Esophagus muscularis mucosa (tissue), 4 donors: Measurements from ENCODE around the gene PROS1. TPM values are rescaled to one million over a fixed set of nuclear protein-coding genes. Genes with fewer than 3 reads are reported as not detected.

Experiments used
- DNase-seq: peaks from one replicate; pipeline ENCODE4 v3.0.0-alpha.2; 2017; ENCODE audit errors: extremely low spot score
- H3K27ac ChIP-seq, 4 donors: fragments of 200-600 bp; sonication (generic); replicated peaks in 1 of 4; 1 replicate in 3 of 4; 2 replicates in 1 of 4; pipeline ENCODE4 v1.5.1; 2016 to 2019; ENCODE audit warnings: mild to moderate bottlenecking in 1 of 4
- H3K27me3 ChIP-seq, 4 donors: fragments of 200-600 bp; sonication (generic); one replicate each; pipeline versions ENCODE4 v1.5.1 to v1.6.0; 2016 to 2019
- H3K36me3 ChIP-seq, 4 donors: fragments of 200-600 bp; sonication (generic); one replicate each; pipeline ENCODE4 v1.5.1; 2016 to 2019
- H3K4me1 ChIP-seq, 4 donors: fragments of 200-600 bp; sonication (generic); one replicate each; pipeline ENCODE4 v1.5.1; 2016 to 2019
- H3K4me3 ChIP-seq, 4 donors: fragments of 200-600 bp; sonication (generic); 1 replicate in 2 of 4; 2 replicates in 2 of 4; pipeline ENCODE4 v1.5.1; 2016 to 2019; ENCODE audit warnings: mild to moderate bottlenecking in 4 of 4, moderate library complexity in 1 of 4
- H3K9me3 ChIP-seq, 4 donors: fragments of 200-600 bp; sonication (generic); 1 replicate in 3 of 4; 2 replicates in 1 of 4; pipeline ENCODE4 v1.5.1; 2016 to 2019
- EP300 ChIP-seq: sonication (generic); formaldehyde crosslinking; IDR thresholded peaks from one replicate; pipeline ENCODE4 v1.6.1; 2017; ENCODE audit warnings: antibody characterized with exemption
- POLR2A ChIP-seq: fragments of 450-650 bp; IDR thresholded peaks from one replicate; pipeline ENCODE4 v1.6.1; 2017; ENCODE audit warnings: antibody characterized with exemption, moderate library complexity, mild to moderate bottlenecking, low read depth
- POLR2AphosphoS5 ChIP-seq, 2 donors: sonication (generic); formaldehyde crosslinking; IDR thresholded peaks; one replicate each; pipeline ENCODE4 v1.6.1; 2017; ENCODE audit warnings: antibody characterized with exemption in 2 of 2
- WGBS: methylation state at CpG from one replicate; pipeline ENCODE4 v1.1.5; 2018; 5-methylcytosine and 5-hydroxymethylcytosine counted together
- intact Hi-C: fragments of 100-400 bp; cut with DNase I; formaldehyde crosslinking; loops from one replicate; pipeline ENCODE4 v1.15.1; 2023
- total RNA-seq, 4 donors: library from RNA; depleted of rRNA; stranded (reverse); fragments of >200 nt; gene quantifications; one replicate each; pipeline versions ENCODE4 v1.1.0 to v1.2.1, GENCODE V29; 2016
- TF ChIP-seq, protein P1 (sequence below), 3 experiments: fragments of 200-600 bp in 2 of 3; fragments of 450-650 bp in 1 of 3; sonication (generic) in 2 of 3; IDR thresholded peaks; one replicate each; pipeline ENCODE4 v1.5.1; 2017 to 2019; ENCODE audit warnings: antibody characterized with exemption in 3 of 3, mild to moderate bottlenecking in 2 of 3, moderate library complexity in 1 of 3

The PROS1 gene
- total RNA-seq, result 10 to 100 TPM; 32.4 to 45.6 (median 40.7) TPM

DNA sequence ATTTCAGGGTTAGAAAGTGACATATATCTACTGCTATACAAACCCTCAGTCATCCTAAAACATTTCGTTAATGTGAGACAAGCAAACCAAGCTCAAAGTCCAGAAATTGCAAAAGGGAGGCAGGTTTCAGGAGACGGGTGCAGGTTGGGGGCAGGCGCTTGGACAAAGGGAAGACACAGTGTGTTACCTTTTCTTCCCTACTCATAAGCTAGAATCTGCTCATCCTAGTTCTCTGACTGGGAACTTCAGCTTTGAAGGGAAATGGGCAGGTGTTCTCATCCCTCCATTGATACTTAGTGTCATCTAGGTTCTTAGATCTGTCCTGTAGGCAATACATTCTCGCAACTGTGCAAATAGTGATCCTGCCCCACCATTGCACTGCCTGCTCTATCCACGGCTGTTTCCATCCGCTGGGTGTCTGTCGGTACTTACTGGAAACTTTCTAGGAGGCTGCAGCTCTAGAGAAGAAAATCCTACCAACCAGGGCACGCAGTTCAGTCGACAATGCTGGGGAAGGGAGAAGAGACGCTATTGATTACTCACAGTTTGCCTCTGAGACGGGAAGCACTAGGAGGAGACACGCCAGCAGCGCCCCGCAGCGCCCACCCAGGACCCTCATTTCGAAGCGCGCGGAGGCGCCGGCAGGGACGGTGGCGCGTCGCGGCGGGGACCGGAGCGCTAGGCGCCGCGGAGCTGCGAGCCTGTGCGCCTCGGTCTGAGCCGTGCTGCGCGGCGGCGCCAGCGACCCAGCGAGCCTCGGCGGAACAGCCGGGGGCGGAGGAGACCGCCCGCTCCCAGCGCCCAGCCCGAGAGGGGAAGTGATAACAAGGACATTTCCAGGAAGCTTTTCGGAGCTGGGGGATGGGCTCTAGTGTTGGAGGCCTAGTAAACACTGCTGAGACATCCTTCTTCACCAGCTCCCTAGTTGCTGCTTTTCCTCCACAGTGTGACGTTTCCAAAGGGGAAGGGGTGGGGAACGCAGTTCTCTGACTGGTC lies at the start of gene PROS1:
Gene PROS1 (minus strand): TSS at position 766 of the 996 bp plus-strand sequence. CDS start 147 bp downstream, at position 619.
- Histone ChIP-seq H3K36me3 (no peaks in the 10 kb centered on the region), H3K27ac (peak within 1 kb of the TSS; percentile 84 to 93 (median 89)), H3K4me1 (peaks cover 8 to 27% (median 16%) of the 10 kb centered on the region in 4 donors), H3K4me3 (peak within 1 kb of the TSS; percentile 60 to 78 (median 69)), H3K9me3 (no peaks in the 10 kb centered on the region), H3K27me3 (no peaks in the 10 kb centered on the region)
- TF ChIP-seq EP300 (peak; percentile 60), POLR2AphosphoS5 (IDR thresholded peaks at IDR 0.05) (peak; percentile 62 to 74), POLR2A (no peak)
- TF ChIP-seq, protein P1, sequence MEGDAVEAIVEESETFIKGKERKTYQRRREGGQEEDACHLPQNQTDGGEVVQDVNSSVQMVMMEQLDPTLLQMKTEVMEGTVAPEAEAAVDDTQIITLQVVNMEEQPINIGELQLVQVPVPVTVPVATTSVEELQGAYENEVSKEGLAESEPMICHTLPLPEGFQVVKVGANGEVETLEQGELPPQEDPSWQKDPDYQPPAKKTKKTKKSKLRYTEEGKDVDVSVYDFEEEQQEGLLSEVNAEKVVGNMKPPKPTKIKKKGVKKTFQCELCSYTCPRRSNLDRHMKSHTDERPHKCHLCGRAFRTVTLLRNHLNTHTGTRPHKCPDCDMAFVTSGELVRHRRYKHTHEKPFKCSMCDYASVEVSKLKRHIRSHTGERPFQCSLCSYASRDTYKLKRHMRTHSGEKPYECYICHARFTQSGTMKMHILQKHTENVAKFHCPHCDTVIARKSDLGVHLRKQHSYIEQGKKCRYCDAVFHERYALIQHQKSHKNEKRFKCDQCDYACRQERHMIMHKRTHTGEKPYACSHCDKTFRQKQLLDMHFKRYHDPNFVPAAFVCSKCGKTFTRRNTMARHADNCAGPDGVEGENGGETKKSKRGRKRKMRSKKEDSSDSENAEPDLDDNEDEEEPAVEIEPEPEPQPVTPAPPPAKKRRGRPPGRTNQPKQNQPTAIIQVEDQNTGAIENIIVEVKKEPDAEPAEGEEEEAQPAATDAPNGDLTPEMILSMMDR (IDR thresholded peaks at IDR 0.05), result no peak
- DNase-seq, result peak; percentile 94
- intact Hi-C loops, result loop anchor here (10.0 kb wide), 1 partner anchor 91 kb away; the partner anchor contains the start of genes DHFR2 and NSUN3
- WGBS, result 2% methylated on average over 26 of the region's 53 CpGs

- H3K27me3 ChIP-seq, result no peaks in the 10 kb centered on the region
- H3K9me3 ChIP-seq, result no peaks in the 10 kb centered on the region
- H3K4me1 ChIP-seq, result no peaks in the 10 kb centered on the region
- H3K27ac ChIP-seq, result no peak overlapping the region
- peaks cover 0 to 3% (median 0%) of the 10 kb centered on the region in 4 donors for H3K36me3 ChIP-seq
- DNase-seq, result no peak
- WGBS, result 94% methylated on average over 3 of the region's 3 CpGs
- intact Hi-C loops, result no loop called here
- TF ChIP-seq POLR2A, result no peak
- TF ChIP-seq EP300, result no peak
- TF ChIP-seq, protein P1 (IDR thresholded peaks at IDR 0.05), result no peak
- TF ChIP-seq POLR2AphosphoS5 (IDR thresholded peaks at IDR 0.05), result no peak
- no peak overlapping the region for H3K4me3 ChIP-seq
These were observed 46.6 kb upstream of the PROS1 start for GRCh38 chr3:94020293-94020692.

GRCh38 chr3:94019659-94020058 lies 46.0 kb upstream of the PROS1 start:
- intact Hi-C loops, result no loop called here
- Histone ChIP-seq H3K27me3 (no peaks in the 10 kb centered on the region), H3K9me3 (no peaks in the 10 kb centered on the region), H3K4me1 (no peaks in the 10 kb centered on the region), H3K36me3 (peaks cover 0 to 3% (median 0%) of the 10 kb centered on the region in 4 donors), H3K27ac (no peak overlapping the region), H3K4me3 (no peak overlapping the region)
- no peak for DNase-seq
- 84% methylated on average over 2 of the region's 2 CpGs for WGBS
- TF ChIP-seq, protein P1 (IDR thresholded peaks at IDR 0.05), result no peak
- no peak for TF ChIP-seq EP300
- TF ChIP-seq POLR2AphosphoS5 (IDR thresholded peaks at IDR 0.05), result no peak
- TF ChIP-seq POLR2A, result no peak

DNA sequence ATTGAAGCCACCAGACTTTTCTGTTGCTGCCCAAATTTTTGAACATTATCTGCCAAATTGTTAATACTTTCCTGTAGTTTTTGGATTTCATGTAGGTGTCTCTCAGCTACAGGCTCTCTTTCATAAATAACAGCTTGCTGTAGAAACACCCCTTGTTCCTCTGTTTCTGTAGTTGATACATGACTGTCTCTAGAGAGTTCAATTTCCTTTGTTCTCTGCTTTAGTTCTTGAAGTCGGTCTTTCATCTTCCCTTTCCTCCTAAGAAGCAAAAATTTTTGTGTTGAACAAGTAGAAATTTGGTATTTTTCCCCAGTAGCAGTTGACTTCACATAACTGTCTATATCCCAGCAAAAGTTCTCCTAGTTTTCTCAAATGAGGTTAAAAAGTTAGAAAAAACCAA lies 41.3 kb upstream of the PROS1 start:
- intact Hi-C loops, result no loop called here
- WGBS, result 89% methylated on average over 1 of the region's 1 CpG
- TF ChIP-seq EP300 (no peak), POLR2AphosphoS5 (IDR thresholded peaks at IDR 0.05) (no peak), POLR2A (no peak)
- TF ChIP-seq, protein P1 (IDR thresholded peaks at IDR 0.05), result no peak
- no peaks in the 10 kb centered on the region for H3K9me3 ChIP-seq
- DNase-seq, result no peak
- H3K27ac ChIP-seq, result no peak overlapping the region
- H3K4me3 ChIP-seq, result no peak overlapping the region
- H3K36me3 ChIP-seq, result no peaks in the 10 kb centered on the region
- H3K4me1 ChIP-seq, result no peaks in the 10 kb centered on the region
- no peaks in the 10 kb centered on the region for H3K27me3 ChIP-seq
